Measurements from ENCODE around the gene SYCE1L.
A peak's percentile ranks its signal among the peaks of the same experiment; 100 is the strongest.

Gene SYCE1L

DNA sequence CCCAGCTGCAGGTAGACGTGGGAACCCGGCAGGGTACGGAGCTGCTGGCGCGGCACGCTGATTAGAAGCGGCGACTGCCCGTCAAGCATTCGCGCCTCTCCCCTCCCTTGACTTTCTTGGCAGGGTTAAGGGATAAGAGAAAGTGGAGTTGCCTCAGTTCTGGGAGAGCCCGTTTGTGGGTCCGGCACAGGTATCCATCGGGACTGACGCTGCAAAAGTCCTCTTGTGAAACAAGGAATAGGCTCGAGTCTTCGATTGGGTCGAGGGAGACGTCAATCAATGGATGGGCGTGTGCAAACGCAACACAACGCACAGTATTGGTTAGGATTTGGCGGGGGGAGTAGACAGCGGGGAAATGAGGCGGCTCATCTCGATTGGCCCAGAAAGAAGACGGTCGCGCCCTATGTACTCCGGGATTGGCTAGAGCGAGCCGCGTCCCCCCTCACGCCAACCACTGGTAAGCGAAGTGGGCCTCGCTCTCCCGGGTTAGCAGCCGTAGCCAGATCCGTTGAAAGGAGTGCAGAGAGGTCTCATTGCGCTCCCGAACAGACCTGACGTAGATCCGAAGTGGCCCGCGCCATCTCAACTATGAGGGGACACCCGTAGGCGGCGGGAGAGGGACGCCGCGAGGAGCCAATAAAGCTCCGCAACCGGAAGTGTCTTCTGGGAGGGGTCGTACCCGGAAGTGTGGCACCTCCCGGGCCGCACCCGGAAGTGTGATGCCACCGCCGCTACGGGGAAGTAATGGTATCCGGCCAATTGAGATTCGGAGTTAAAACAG lies 8.5 kb upstream of the SYCE1L start, which contains the start of gene MON1B:
Gene MON1B, plus strand, starts transcription at position 713 of the 781 bp plus-strand sequence. CDS start 296 bp downstream, outside the sequence.
- H3K9me3 Mint-ChIP-seq, result no peaks in the 10 kb centered on the region
- peak within 1 kb of the TSS; percentile 96 for H3K4me3 Mint-ChIP-seq
- peak within 1 kb of the TSS; percentile 99 for H3K27ac Mint-ChIP-seq
- H3K27me3 Mint-ChIP-seq, result no peaks in the 10 kb centered on the region
- H3K4me1 Mint-ChIP-seq (ENCODE audit: low read depth), result peaks cover 39% of the 10 kb centered on the region
- H3K36me3 Mint-ChIP-seq (ENCODE audit: low read depth), result peaks cover 35% of the 10 kb centered on the region

DNA sequence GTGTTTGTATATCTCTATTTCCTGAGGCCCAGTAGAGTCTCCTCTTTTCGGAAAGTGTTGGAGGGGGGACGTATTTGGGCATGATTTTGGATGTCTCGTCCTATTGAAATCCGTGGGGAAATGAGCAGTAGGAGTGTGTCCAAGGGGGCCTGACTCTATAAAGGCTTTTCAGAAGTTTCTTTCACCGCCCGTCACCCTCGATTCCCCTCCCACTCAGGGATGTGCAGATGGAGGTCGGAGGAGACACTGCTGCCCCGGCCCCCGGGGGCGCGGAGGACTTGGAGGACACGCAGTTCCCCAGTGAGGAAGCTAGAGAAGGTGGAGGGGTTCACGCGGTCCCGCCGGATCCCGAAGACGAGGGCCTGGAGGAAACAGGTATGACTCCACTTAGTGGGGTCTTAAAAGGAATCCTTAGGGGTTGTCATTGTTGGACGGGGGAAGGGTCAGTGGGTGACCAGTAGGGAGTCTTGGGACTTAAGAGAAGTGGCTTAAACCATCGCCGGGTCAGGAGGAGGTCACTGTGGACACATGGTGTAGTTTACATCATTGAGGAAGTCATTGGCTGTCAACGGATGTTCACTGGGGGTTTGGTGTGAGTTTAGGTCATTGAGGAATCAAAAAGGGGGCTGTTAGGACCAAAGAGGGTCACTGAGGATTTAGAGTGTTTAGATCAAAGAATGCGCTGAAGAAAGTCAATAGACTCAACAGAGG lies 7.8 kb upstream of the SYCE1L start:
- no peaks in the 10 kb centered on the region for H3K9me3 Mint-ChIP-seq
- peak overlapping the region; percentile 96 for H3K4me3 Mint-ChIP-seq
- H3K27ac Mint-ChIP-seq, result peak overlapping the region; percentile 99
- H3K4me1 Mint-ChIP-seq (ENCODE audit: low read depth), result peaks cover 39% of the 10 kb centered on the region
- H3K27me3 Mint-ChIP-seq, result no peaks in the 10 kb centered on the region
- peaks cover 39% of the 10 kb centered on the region for H3K36me3 Mint-ChIP-seq (ENCODE audit: low read depth)

- H3K9me3 Mint-ChIP-seq, result no peaks in the 10 kb centered on the region
- H3K27me3 Mint-ChIP-seq, result no peaks in the 10 kb centered on the region
- H3K4me3 Mint-ChIP-seq, result no peak overlapping the region
- peaks cover 39% of the 10 kb centered on the region for H3K4me1 Mint-ChIP-seq (ENCODE audit: low read depth)
- H3K27ac Mint-ChIP-seq, result peak overlapping the region; percentile 38
- H3K36me3 Mint-ChIP-seq (ENCODE audit: low read depth), result peaks cover 55% of the 10 kb centered on the region
These were observed 5.8 kb upstream of the SYCE1L start for GRCh38 chr16:77193377-77193776.

DNA sequence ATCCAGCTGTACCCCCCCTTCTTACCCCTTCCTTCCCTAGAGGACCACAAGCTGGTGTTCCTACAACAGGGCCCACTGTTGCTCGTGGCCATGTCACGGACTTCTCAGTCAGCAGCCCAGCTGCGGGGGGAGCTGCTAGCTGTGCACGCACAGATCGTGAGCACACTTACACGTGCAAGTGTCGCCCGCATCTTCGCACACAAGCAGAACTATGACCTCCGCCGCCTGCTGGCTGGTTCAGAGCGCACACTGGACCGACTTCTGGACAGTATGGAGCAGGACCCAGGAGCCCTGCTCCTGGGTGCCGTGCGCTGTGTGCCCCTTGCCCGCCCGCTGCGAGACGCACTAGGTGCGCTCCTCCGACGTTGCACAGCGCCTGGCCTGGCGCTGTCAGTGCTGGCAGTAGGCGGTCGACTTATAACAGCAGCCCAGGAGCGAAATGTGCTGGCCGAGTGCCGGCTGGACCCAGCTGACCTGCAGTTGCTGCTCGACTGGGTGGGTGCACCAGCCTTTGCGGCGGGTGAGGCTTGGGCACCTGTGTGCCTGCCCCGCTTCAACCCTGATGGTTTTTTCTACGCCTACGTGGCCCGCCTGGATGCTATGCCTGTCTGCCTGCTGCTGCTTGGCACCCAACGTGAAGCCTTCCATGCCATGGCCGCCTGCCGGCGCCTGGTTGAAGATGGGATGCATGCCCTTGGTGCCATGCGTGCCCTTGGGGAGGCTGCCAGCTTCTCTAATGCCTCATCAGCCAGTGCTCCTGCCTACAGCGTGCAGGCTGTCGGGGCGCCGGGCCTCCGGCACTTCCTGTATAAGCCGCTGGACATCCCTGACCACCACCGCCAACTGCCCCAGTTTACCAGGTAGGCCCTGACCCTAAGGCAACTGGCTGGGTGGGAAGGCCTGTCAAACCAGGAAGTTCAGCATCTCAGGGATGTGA lies 4.6 kb upstream of the SYCE1L start:
- no peaks in the 10 kb centered on the region for H3K27me3 Mint-ChIP-seq
- peaks cover 30% of the 10 kb centered on the region for H3K4me1 Mint-ChIP-seq (ENCODE audit: low read depth)
- no peak overlapping the region for H3K4me3 Mint-ChIP-seq
- H3K27ac Mint-ChIP-seq, result no peak overlapping the region
- peaks cover 64% of the 10 kb centered on the region for H3K36me3 Mint-ChIP-seq (ENCODE audit: low read depth)
- H3K9me3 Mint-ChIP-seq, result no peaks in the 10 kb centered on the region

GRCh38 chr16:77195411-77195810 lies 3.8 kb upstream of the SYCE1L start:
- Mint-ChIP-seq H3K36me3 (ENCODE audit: low read depth) (peaks cover 64% of the 10 kb centered on the region), H3K27ac (no peak overlapping the region), H3K27me3 (no peaks in the 10 kb centered on the region), H3K4me1 (ENCODE audit: low read depth) (peaks cover 30% of the 10 kb centered on the region), H3K9me3 (no peaks in the 10 kb centered on the region), H3K4me3 (no peak overlapping the region)

DNA sequence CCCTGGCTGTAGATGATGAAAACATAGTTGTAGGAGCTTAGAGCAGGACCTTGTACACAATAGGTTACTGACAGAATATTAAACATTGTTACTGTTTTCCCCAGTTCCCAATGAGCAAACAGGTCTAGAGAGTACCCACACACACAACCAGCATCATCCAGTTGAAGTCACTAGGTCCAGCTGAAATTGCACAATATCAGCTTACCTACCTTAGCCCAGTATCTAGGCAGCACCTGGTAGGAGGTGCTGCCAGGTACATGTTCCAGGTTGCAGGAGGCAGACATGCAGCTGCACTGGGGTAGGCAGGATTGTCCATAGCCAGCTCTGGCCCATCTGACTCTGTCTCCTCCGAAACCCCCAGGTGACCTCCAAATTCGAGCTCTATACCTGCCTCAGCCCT lies 1.5 kb upstream of the SYCE1L start:
- Mint-ChIP-seq H3K4me3 (no peak overlapping the region), H3K9me3 (no peaks in the 10 kb centered on the region), H3K4me1 (ENCODE audit: low read depth) (peaks cover 16% of the 10 kb centered on the region), H3K27ac (no peak overlapping the region), H3K27me3 (no peaks in the 10 kb centered on the region), H3K36me3 (ENCODE audit: low read depth) (peaks cover 66% of the 10 kb centered on the region)

- peaks cover 9% of the 10 kb centered on the region for H3K36me3 Mint-ChIP-seq (ENCODE audit: low read depth)
- no peaks in the 10 kb centered on the region for H3K9me3 Mint-ChIP-seq
- H3K4me3 Mint-ChIP-seq, result no peak overlapping the region
- H3K4me1 Mint-ChIP-seq (ENCODE audit: low read depth), result peaks cover 2% of the 10 kb centered on the region
- H3K27ac Mint-ChIP-seq, result no peak overlapping the region
- no peaks in the 10 kb centered on the region for H3K27me3 Mint-ChIP-seq
These were observed 7.3 kb downstream of the SYCE1L start for GRCh38 chr16:77206533-77206932.

GRCh38 chr16:77207030-77207429 lies 7.8 kb downstream of the SYCE1L start:
- Mint-ChIP-seq H3K4me1 (ENCODE audit: low read depth) (peaks cover 7% of the 10 kb centered on the region), H3K27me3 (no peaks in the 10 kb centered on the region), H3K27ac (no peak overlapping the region), H3K4me3 (no peak overlapping the region), H3K36me3 (ENCODE audit: low read depth) (peaks cover 4% of the 10 kb centered on the region), H3K9me3 (no peaks in the 10 kb centered on the region)

- Mint-ChIP-seq H3K9me3 (no peaks in the 10 kb centered on the region), H3K27ac (no peak overlapping the region), H3K27me3 (no peaks in the 10 kb centered on the region), H3K4me1 (ENCODE audit: low read depth) (peaks cover 11% of the 10 kb centered on the region), H3K4me3 (no peak overlapping the region), H3K36me3 (ENCODE audit: low read depth) (no peaks in the 10 kb centered on the region)
These were observed 9.2 kb downstream of the SYCE1L start for GRCh38 chr16:77208382-77208781.

DNA sequence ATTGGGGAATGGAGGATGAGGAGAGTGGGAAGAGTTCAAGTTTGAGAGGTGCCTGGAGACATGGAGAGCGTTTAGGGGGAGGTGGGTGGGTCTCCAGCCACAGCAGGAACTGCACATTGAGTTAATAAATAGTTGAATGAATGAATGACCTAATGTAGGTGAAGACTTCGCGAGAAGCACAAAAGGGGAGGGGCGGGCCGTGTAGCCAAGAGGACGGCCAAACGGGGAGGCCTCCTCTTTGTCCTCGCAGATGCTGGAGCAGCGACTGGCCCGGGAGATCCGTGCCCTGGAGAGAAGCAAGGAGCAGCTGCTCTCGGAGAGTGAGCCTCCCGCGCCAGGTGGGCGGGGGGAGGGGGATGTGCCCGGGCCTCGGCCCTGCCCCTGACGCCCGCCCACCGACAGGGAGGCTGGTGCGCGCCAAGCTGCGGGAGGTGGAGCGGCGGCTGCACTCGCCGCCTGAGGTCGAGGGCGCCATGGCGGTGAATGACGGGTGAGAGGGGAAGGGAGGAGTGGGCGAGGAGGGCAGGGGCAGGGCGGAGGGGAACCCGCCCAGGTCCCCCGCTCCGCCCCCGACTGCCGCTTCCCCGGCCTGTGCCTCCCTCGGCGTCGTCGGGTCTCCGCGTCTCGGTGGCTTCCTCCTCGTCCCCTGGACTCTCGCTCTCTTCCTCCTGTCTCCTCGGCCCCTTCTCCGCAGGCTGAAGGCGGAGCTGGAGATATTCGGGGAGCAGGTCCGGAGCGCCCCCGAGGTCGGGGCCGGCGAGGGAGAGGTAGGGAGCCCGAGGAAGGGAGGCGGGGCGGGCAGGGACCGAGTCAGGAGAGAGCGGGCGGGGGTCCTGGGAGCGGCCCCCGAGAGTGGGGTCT lies 12.9 kb downstream of the SYCE1L start:
- no peaks in the 10 kb centered on the region for H3K36me3 Mint-ChIP-seq (ENCODE audit: low read depth)

GRCh38 chr16:77212741-77213541 lies 13.7 kb downstream of the SYCE1L start:
- H3K4me3 Mint-ChIP-seq, result peak overlapping the region; percentile 76
- H3K4me1 Mint-ChIP-seq (ENCODE audit: low read depth), result peaks cover 17% of the 10 kb centered on the region
- H3K9me3 Mint-ChIP-seq, result no peaks in the 10 kb centered on the region
- H3K27ac Mint-ChIP-seq, result peak overlapping the region; percentile 49
- no peaks in the 10 kb centered on the region for H3K36me3 Mint-ChIP-seq (ENCODE audit: low read depth)
- H3K27me3 Mint-ChIP-seq, result no peaks in the 10 kb centered on the region

More for the DNA sequence above, 12.9 kb downstream of the SYCE1L start:
- Mint-ChIP-seq H3K27me3 (no peaks in the 10 kb centered on the region), H3K4me1 (ENCODE audit: low read depth) (peaks cover 17% of the 10 kb centered on the region), H3K27ac (peak overlapping the region; percentile 52), H3K9me3 (no peaks in the 10 kb centered on the region), H3K4me3 (peak overlapping the region; percentile 76)

- H3K27me3 Mint-ChIP-seq, result no peaks in the 10 kb centered on the region
- H3K36me3 Mint-ChIP-seq (ENCODE audit: low read depth), result no peaks in the 10 kb centered on the region
- H3K27ac Mint-ChIP-seq, result no peak overlapping the region
These were observed 14.4 kb downstream of the SYCE1L start for GRCh38 chr16:77213542-77214106.

More at GRCh38 chr16:77213542-77214106, 14.4 kb downstream of the SYCE1L start:
- Mint-ChIP-seq H3K4me3 (peak overlapping the region; percentile 76), H3K4me1 (ENCODE audit: low read depth) (peaks cover 17% of the 10 kb centered on the region), H3K9me3 (no peaks in the 10 kb centered on the region)

Data from stimulated activated naive CD8-positive, alpha-beta T cell treated with anti-CD3 and anti-CD28 coated beads, Interleukin-15, Interleukin-2, amounts not matched to agents 100 ng/mL and 50 ng/mL, for 24 hours (primary cell).